ENCODE measurements around the gene EEFSEC. TPM values are rescaled to one million over a fixed set of nuclear protein-coding genes. Genes with fewer than 3 reads are reported as not detected.

The EEFSEC gene
- total and polyA plus RNA-seq, 2 of the 4 experiments (the other 2 are of a cell fraction): 4.5 to 9.3 TPM

DNA sequence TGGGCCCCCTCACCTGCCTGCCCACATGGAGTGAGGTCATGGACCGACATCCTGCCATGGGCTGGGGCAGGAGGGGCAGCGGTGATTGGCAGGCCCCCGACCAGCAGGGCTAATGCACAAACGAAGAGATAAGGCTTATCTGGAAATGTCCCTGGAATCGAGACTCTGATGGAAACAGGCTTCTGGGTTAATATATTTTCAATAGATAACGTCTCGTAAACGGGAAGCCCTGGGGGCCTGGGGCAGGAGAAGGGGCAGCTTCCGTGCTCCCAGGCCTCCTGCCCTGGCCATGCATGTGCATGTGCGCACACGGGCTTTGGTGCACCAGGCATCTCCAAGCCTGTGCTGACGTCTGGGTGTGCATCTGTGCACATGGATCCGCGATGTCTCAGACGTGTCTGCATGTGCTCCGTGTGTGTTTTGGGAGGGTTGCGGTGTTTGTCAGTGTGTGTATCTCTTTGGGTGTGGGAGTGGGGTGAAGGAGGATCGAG lies 258.3 kb downstream of the EEFSEC start:
- Histone ChIP-seq H4K5ac (ENCODE audit: low read depth, low read length) (no peak overlapping the region), H3K9me1 (ENCODE audit: insufficient read depth, low read length) (peaks cover 5% of the 10 kb centered on the region; the same call in 1 of the 2 replicates), H3K36me3 (ENCODE audit: control insufficient read depth, insufficient read depth, low read length) (no peaks in the 10 kb centered on the region), H3K4me2 (ENCODE audit: low read depth, low read length) (no peak overlapping the region), H4K20me1 (ENCODE audit: insufficient read depth, low read length) (no peaks in the 10 kb centered on the region), H2AK9ac (replicated peaks; ENCODE audit: low read depth, low read length, poor library complexity) (no peak overlapping the region), H2AFZ (replicated peaks; ENCODE audit: low read length, poor library complexity) (no peak overlapping the region), H3K4me1 (ENCODE audit: control insufficient read depth, insufficient read depth, low read length) (0 out of 2 replicates have a peak, but pooled peaks cover 3% of the 10 kb centered on the region), H3K4me3 (ENCODE audit: insufficient read depth, low read depth, low read length) (no peak overlapping the region), H3K23ac (ENCODE audit: low read depth, low read length) (no peak overlapping the region), H4K91ac (ENCODE audit: insufficient read depth, low read depth, low read length) (no peak overlapping the region), H3K27ac (ENCODE audit: insufficient read depth, low read length) (no peak overlapping the region), H2BK15ac (ENCODE audit: low read depth, low read length) (no peak overlapping the region), H2BK5ac (ENCODE audit: low read depth, low read length, poor library complexity, severe bottlenecking) (no peak overlapping the region), H3K18ac (ENCODE audit: low read depth, low read length) (no peak overlapping the region), H4K8ac (ENCODE audit: low read depth in 2 of 2, low read length in 2 of 2) (no peak overlapping the region), H3K27me3 (ENCODE audit: control insufficient read depth, insufficient read depth, low read length) (no peaks in the 10 kb centered on the region), H3K9me3 (ENCODE audit: control insufficient read depth, insufficient read depth, low read length) (no peaks in the 10 kb centered on the region), H3K79me1 (ENCODE audit: low read depth in 1 of 2, low read length in 2 of 2) (no peaks in the 10 kb centered on the region), H2AK5ac (ENCODE audit: low read depth, low read length) (no peak overlapping the region), H2BK120ac (ENCODE audit: low read depth, low read length) (no peak overlapping the region), H3K4ac (ENCODE audit: low read depth, low read length) (no peak overlapping the region), H2BK20ac (ENCODE audit: low read depth, low read length) (no peak overlapping the region), H3K14ac (replicated peaks; ENCODE audit: low read depth, low read length) (no peak overlapping the region), H3K56ac (ENCODE audit: extremely low read depth, insufficient read depth, low read length) (no peak overlapping the region), H3K9ac (ENCODE audit: low read depth, low read length) (no peak overlapping the region)
- ChIA-PET CTCF (no interaction called here), POLR2A (ENCODE audit: unreplicated experiment) (no interaction called here)
- BruUV-seq (replicated peaks): no TSS peak
- ATAC-seq (ENCODE audit: low read depth) (no peak), DNase-seq (no peak)
- in situ Hi-C loops (cut with MboI; ENCODE audit: low sequenced_read_pairs): no loop called here
- dilution Hi-C loops (cut with HindIII; ENCODE audit: low sequenced_read_pairs, unreplicated experiment): no loop called here
- 80% methylated on average over 5 of the region's 18 CpGs; no CpG with 5 or more reads in 1 of the 2 experiments for WGBS, 2 experiments (ENCODE audit: extremely low coverage in 2 of 2, insufficient read length in 1 of 2)
- TF ChIP-seq RAD21 (IDR thresholded peaks at IDR 0.05; ENCODE audit: low read length): no peak
- no peak for TF ChIP-seq FOS (IDR thresholded peaks at IDR 0.05; ENCODE audit: low read depth, low read length)
- no peak for TF ChIP-seq CEBPB (IDR thresholded peaks at IDR 0.05; ENCODE audit: low read depth, low read length)
- TF ChIP-seq POLR2A (IDR thresholded peaks at IDR 0.05; ENCODE audit: low read depth, low read length): no peak
- intact Hi-C loops (cut with micrococcal nuclease): no loop called here
